ENCODE measurements around the gene ITPK1.

The ITPK1 gene

DNA sequence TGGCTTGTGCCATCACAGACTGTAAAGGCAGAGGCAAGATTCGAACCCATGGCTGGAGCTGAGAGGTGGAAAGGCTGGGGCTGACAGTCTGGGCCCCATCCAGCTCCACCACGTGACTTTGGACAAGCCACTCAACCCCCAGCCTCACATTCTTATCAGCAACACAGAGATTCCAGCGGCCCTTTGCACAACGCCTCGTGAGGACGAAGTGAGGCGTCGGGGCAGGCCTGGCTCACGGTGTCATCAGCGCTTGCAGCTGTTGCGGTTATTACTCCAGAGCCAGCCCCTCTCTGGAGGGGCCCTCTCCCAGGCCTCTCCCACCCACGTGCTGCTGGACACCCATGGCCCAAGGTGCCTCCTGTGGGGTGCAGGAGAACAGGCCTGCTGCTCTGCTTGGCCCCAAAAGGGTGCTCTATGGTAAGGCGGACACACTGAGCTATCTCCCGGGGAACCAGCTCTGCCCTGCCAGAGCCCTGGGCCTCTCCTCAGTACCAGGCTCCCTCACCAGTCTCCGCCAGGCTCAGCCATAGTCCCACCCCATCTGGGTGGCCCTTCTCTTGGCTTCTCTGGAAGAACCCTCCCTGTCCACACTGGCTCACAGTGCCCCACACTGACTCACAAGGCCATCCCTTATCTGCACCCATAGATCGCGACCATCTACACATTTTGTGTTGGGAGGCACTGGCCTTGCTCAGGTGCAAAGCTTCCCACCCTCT, 171.7 kb downstream of the ITPK1 start:
- no peak overlapping the region for H3K27ac ChIP-seq (ENCODE audit: insufficient read depth, low read length, poor library complexity, severe bottlenecking)
- DNase-seq, result no peak

DNA sequence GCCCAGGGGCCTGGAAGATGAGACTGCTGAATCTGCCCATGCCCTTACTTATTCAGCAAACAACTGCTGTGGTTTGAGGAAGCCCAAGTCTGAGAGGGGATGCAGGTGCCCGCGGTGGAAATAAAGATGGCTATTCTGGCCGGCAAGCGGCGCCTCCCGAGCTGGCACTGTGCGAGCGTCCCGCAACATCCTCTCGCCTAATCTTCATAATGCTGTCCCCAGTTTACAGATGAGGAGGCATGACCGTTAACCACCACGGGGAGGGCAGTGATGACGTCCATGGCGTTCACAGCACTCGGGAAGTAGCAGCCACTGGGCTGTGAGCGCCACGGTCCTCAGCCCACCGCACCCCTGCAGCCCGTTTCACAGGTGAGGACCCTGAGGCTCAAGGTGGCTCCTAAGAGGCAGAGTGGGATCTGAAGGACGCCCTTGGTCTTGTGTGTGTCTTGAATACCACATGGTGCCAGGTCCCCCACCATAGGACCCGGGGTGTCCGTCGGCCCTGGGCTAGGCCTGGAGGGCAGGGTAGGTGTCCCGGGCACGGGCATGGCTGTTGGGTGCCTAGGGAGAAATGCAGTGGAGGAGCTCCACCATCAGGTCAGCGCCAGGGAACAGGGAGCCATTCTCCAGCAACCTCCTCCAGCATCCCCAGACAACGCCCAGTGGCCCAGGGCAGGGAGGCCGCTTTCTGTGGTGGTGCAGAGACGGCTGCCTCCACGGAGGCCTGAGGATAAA, 172.6 kb downstream of the ITPK1 start:
- H3K36me3 ChIP-seq (ENCODE audit: control insufficient read depth, insufficient read depth, low read length), result peaks cover 17% of the 10 kb centered on the region
- H3K27me3 ChIP-seq (replicated peaks; ENCODE audit: control insufficient read depth, insufficient read depth, low read length, poor library complexity, severe bottlenecking), result no peaks in the 10 kb centered on the region
- no peaks in the 10 kb centered on the region for H3K9me3 ChIP-seq (ENCODE audit: control insufficient read depth, low read length)
- H3K4me3 ChIP-seq (ENCODE audit: insufficient read depth, low read depth, low read length, poor library complexity, severe bottlenecking), result no peak overlapping the region
- H3K27ac ChIP-seq (ENCODE audit: insufficient read depth, low read length, poor library complexity, severe bottlenecking), result no peak overlapping the region
- no peaks in the 10 kb centered on the region for H3K4me1 ChIP-seq (ENCODE audit: control insufficient read depth, insufficient read depth, low read length, poor library complexity, severe bottlenecking)
- DNase-seq, result no peak

More for the DNA sequence above, 171.7 kb downstream of the ITPK1 start:
- Histone ChIP-seq H3K9me3 (ENCODE audit: control insufficient read depth, low read length) (no peaks in the 10 kb centered on the region), H3K27me3 (replicated peaks; ENCODE audit: control insufficient read depth, insufficient read depth, low read length, poor library complexity, severe bottlenecking) (no peaks in the 10 kb centered on the region), H3K36me3 (ENCODE audit: control insufficient read depth, insufficient read depth, low read length) (peaks cover 17% of the 10 kb centered on the region), H3K4me1 (ENCODE audit: control insufficient read depth, insufficient read depth, low read length, poor library complexity, severe bottlenecking) (no peaks in the 10 kb centered on the region), H3K4me3 (ENCODE audit: insufficient read depth, low read depth, low read length, poor library complexity, severe bottlenecking) (no peak overlapping the region)

DNA sequence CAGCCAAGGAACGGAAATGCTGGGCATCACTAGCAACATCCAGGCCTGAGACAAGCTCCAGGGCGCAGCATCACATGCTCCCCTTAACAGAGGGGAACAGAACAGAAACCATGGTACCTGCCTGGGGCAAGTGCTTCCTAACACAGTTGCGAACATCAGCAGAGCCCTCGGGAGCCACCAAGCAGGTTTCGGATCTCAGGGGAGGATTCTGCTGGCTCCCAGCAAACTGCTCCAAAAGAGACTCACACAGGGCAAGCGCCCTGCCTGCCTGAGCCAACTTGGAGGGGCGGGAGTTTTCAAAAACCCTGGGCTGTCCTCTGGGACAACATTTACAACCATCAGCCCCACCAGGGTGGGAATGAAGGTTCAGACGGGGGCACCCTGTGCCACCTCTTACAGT, 173.1 kb downstream of the ITPK1 start:
- Histone ChIP-seq H3K36me3 (ENCODE audit: control insufficient read depth, insufficient read depth, low read length) (peaks cover 17% of the 10 kb centered on the region), H3K9me3 (ENCODE audit: control insufficient read depth, low read length) (no peaks in the 10 kb centered on the region), H3K27ac (ENCODE audit: insufficient read depth, low read length, poor library complexity, severe bottlenecking) (no peak overlapping the region), H3K27me3 (replicated peaks; ENCODE audit: control insufficient read depth, insufficient read depth, low read length, poor library complexity, severe bottlenecking) (no peaks in the 10 kb centered on the region), H3K4me3 (ENCODE audit: insufficient read depth, low read depth, low read length, poor library complexity, severe bottlenecking) (no peak overlapping the region), H3K4me1 (ENCODE audit: control insufficient read depth, insufficient read depth, low read length, poor library complexity, severe bottlenecking) (no peaks in the 10 kb centered on the region)
- no peak for DNase-seq

DNA sequence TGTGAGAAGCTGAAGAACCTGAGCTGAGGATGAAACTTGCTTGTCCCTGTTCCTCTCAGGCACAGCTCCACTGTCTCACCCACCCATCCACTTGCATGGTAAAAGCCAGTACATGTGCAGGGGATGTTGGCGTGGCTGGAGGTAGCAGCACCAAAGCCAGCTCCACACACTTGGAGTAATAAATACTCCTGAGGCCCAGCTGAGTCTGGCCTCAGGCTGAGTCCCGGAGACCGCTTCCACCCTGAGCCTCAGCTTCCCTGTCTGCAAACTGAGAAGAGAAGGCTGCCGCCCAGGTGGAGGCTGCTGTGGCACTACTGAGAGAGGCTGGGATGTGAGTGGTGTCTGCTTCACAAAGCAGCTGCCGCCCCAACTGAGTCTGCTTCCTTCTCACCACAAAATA, 173.6 kb downstream of the ITPK1 start:
- Histone ChIP-seq H3K27me3 (replicated peaks; ENCODE audit: control insufficient read depth, insufficient read depth, low read length, poor library complexity, severe bottlenecking) (no peaks in the 10 kb centered on the region), H3K4me1 (ENCODE audit: control insufficient read depth, insufficient read depth, low read length, poor library complexity, severe bottlenecking) (no peaks in the 10 kb centered on the region), H3K36me3 (ENCODE audit: control insufficient read depth, insufficient read depth, low read length) (peaks cover 17% of the 10 kb centered on the region), H3K27ac (ENCODE audit: insufficient read depth, low read length, poor library complexity, severe bottlenecking) (no peak overlapping the region), H3K4me3 (ENCODE audit: insufficient read depth, low read depth, low read length, poor library complexity, severe bottlenecking) (no peak overlapping the region), H3K9me3 (ENCODE audit: control insufficient read depth, low read length) (no peaks in the 10 kb centered on the region)
- no peak for DNase-seq

DNA sequence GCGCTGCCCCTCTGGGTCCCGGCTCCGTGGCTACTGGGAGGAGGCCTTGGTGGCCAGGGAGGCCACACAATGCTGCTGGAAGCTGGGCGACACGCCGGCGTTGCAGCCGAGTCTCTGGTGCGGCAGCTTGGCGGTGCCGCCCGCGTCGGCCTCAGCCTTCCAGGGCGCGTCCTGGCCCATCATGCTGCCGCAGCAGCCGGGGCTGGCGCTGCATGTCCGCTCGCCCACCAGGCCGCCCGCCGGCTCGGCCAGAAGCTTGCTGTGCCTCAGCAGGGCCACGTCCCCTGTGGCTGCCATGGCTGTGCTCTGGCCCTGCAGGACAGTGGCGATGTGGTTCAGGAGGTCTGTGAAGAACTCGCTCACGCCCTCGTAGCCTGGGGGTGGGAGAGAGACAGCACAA, 174.2 kb downstream of the ITPK1 start:
- DNase-seq, result no peak
- Histone ChIP-seq H3K36me3 (ENCODE audit: control insufficient read depth, insufficient read depth, low read length) (peaks cover 21% of the 10 kb centered on the region), H3K27ac (ENCODE audit: insufficient read depth, low read length, poor library complexity, severe bottlenecking) (no peak overlapping the region), H3K27me3 (replicated peaks; ENCODE audit: control insufficient read depth, insufficient read depth, low read length, poor library complexity, severe bottlenecking) (no peaks in the 10 kb centered on the region), H3K4me1 (ENCODE audit: control insufficient read depth, insufficient read depth, low read length, poor library complexity, severe bottlenecking) (no peaks in the 10 kb centered on the region), H3K9me3 (ENCODE audit: control insufficient read depth, low read length) (no peaks in the 10 kb centered on the region), H3K4me3 (ENCODE audit: insufficient read depth, low read depth, low read length, poor library complexity, severe bottlenecking) (no peak overlapping the region)

DNA sequence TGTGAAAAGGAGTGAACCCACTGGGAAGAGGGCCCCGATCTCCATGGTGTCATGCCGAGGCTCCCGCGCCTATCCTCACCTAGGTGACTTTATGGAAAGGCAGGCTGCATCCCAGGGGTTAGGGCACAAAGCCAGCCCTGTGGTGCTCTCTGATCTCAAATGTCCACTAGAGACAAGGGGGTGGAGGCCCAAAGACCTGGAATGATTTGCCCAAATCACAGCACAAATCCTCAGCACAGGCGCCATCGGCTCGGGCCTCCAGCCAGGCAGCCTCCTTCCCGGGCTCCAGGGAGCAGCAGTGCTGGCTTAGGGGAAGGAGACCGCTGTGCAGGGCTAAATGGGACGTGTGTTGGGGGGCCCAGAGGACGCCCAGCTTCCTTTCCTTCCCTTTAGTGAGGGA, 175.2 kb downstream of the ITPK1 start:
- Histone ChIP-seq H3K36me3 (ENCODE audit: control insufficient read depth, insufficient read depth, low read length) (peaks cover 16% of the 10 kb centered on the region), H3K4me3 (ENCODE audit: insufficient read depth, low read depth, low read length, poor library complexity, severe bottlenecking) (no peak overlapping the region), H3K4me1 (ENCODE audit: control insufficient read depth, insufficient read depth, low read length, poor library complexity, severe bottlenecking) (no peaks in the 10 kb centered on the region), H3K27me3 (replicated peaks; ENCODE audit: control insufficient read depth, insufficient read depth, low read length, poor library complexity, severe bottlenecking) (no peaks in the 10 kb centered on the region), H3K9me3 (ENCODE audit: control insufficient read depth, low read length) (no peaks in the 10 kb centered on the region), H3K27ac (ENCODE audit: insufficient read depth, low read length, poor library complexity, severe bottlenecking) (no peak overlapping the region)
- no peak for DNase-seq

DNA sequence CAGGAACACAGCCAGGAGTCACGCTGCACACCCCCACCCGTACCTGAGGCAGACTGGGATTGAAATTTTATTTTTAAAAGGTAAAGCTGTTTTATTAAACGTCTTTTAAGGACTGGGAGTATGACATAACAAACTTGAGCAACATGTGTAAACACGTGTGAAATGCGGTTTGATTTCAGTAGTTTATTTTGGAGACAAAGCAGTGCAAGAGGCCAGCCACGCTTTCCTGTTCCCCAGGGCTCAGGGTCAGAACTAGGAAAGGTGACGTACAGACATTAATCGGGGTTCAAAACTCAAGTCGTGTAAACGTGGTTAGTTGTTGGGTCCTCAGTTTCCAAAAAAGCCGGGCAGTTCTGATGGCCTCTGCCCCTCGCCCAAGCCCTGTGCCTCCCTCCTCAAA, 176.0 kb downstream of the ITPK1 start:
- no peak for DNase-seq
- H3K4me3 ChIP-seq (ENCODE audit: insufficient read depth, low read depth, low read length, poor library complexity, severe bottlenecking), result no peak overlapping the region
- no peaks in the 10 kb centered on the region for H3K4me1 ChIP-seq (ENCODE audit: control insufficient read depth, insufficient read depth, low read length, poor library complexity, severe bottlenecking)
- H3K9me3 ChIP-seq (ENCODE audit: control insufficient read depth, low read length), result no peaks in the 10 kb centered on the region
- no peak overlapping the region for H3K27ac ChIP-seq (ENCODE audit: insufficient read depth, low read length, poor library complexity, severe bottlenecking)
- no peaks in the 10 kb centered on the region for H3K27me3 ChIP-seq (replicated peaks; ENCODE audit: control insufficient read depth, insufficient read depth, low read length, poor library complexity, severe bottlenecking)
- H3K36me3 ChIP-seq (ENCODE audit: control insufficient read depth, insufficient read depth, low read length), result peaks cover 13% of the 10 kb centered on the region

DNA sequence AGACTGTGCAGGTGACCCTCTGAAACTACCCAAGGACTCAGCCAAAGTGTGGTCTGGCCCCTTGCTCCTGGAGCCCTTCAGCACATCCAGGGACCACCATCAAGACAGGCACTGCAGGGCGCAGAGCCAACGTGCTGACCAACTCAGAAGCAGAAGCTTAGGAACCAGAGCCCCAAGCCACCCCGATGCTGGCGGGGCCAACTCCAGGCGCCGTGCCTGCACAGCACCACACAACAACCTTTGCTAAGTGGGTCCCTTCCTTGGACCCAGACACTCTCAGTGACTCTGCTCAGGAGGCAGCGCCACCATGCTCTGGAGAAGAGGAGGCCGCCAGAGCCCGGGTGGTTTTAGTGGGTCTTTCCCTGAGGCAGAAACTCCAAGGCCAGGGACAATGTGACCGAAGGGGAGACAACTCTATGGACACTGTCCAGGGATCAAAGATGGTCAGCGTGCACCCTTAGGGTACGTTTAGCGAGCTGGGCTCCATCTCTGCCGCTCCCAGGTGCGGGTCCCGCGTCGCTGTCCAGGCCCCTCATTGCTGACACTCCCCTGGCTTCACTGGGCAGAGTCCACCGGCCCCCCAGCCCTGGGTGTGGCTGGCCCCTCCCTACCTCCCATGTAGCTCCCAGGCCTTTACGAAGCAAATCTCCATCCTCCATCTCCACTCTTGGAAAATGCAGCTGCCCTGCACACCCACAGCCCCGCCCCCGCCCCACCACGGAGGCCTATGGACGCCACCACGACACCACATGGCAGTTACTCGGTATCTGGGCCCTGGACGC, 176.6 kb downstream of the ITPK1 start:
- no peak overlapping the region for H3K4me3 ChIP-seq (ENCODE audit: insufficient read depth, low read depth, low read length, poor library complexity, severe bottlenecking)

DNA sequence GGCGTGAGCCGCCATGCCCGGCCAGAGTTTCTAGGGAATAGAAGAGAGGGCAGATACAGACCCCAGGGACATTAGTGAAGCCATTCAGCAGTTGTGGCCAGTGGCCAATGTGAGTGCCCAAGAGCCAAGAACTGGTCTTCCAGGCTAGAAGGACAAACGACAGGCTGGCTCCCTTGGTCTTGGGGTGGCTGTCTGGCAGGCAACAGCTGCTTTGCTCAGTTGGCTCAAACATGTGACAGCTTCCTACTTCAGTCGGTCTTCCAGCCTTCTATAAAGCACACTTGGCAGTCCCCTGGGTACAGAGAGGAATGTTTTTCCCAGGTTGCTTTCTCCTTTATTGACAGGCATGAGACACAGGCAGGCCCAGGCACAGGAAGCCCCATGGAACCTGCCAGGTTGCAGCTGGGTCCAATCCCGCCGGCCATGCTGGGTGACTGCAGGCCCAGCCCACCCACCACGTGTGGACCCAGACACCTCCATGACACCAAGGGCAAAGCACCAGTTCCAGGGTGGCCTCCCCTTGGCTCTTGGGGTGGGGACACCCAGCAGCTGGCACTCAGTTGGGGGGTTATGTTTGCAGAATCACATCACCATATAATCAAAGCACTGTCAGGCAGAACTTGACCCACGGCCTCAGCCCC, 177.4 kb downstream of the ITPK1 start:
- no peak overlapping the region for H3K4me3 ChIP-seq (ENCODE audit: insufficient read depth, low read depth, low read length, poor library complexity, severe bottlenecking)
- H3K36me3 ChIP-seq (ENCODE audit: control insufficient read depth, insufficient read depth, low read length), result peaks cover 13% of the 10 kb centered on the region
- H3K27me3 ChIP-seq (replicated peaks; ENCODE audit: control insufficient read depth, insufficient read depth, low read length, poor library complexity, severe bottlenecking), result no peaks in the 10 kb centered on the region
- H3K27ac ChIP-seq (ENCODE audit: insufficient read depth, low read length, poor library complexity, severe bottlenecking), result no peak overlapping the region
- DNase-seq, result no peak
- no peaks in the 10 kb centered on the region for H3K4me1 ChIP-seq (ENCODE audit: control insufficient read depth, insufficient read depth, low read length, poor library complexity, severe bottlenecking)
- no peaks in the 10 kb centered on the region for H3K9me3 ChIP-seq (ENCODE audit: control insufficient read depth, low read length)

More for the DNA sequence above, 176.6 kb downstream of the ITPK1 start:
- DNase-seq, result no peak
- H3K27me3 ChIP-seq (replicated peaks; ENCODE audit: control insufficient read depth, insufficient read depth, low read length, poor library complexity, severe bottlenecking), result no peaks in the 10 kb centered on the region
- H3K27ac ChIP-seq (ENCODE audit: insufficient read depth, low read length, poor library complexity, severe bottlenecking), result no peak overlapping the region
- H3K36me3 ChIP-seq (ENCODE audit: control insufficient read depth, insufficient read depth, low read length), result peaks cover 13% of the 10 kb centered on the region
- no peaks in the 10 kb centered on the region for H3K9me3 ChIP-seq (ENCODE audit: control insufficient read depth, low read length)
- H3K4me1 ChIP-seq (ENCODE audit: control insufficient read depth, insufficient read depth, low read length, poor library complexity, severe bottlenecking), result no peaks in the 10 kb centered on the region

Measured in effector memory CD4-positive, alpha-beta T cell (primary cell).